ENCODE measurements around the gene ADGRE3. TPM values are rescaled to one million over a fixed set of nuclear protein-coding genes. Genes with fewer than 3 reads are reported as not detected.

Gene ADGRE3
- polyA plus RNA-seq, 2 of the 4 experiments (the other 2 are of a cell fraction), result not detected

- CTCF ChIA-PET, result interaction anchor here (0.7 to 8.3 kb wide), 9 partner anchors 9 to 1269 kb away, joined by 3 to 81 read pairs (median 3); partner anchors contain the start of gene ZNF333
- H3K4me3 ChIP-seq, result peak within 1 kb of the TSS; percentile 85
- H3K27ac ChIP-seq, result peak within 1 kb of the TSS; percentile 85 to 98
- ATAC-seq, result peak; percentile 96
- POLR2A ChIA-PET, result interaction anchor here (0.6 to 1.4 kb wide), 4 partner anchors 10 to 118 kb away, joined by 3 to 5 read pairs (median 3); partner anchors contain the start of gene ZNF333
- DNase-seq (ENCODE audit: low read depth in 1 of 2, low spot score in 1 of 2), result peak; percentile 82 to 96
- H3K4me1 ChIP-seq, result peaks cover 6% of the 10 kb centered on the region; the same call in 1 of the 3 replicates
- H3K9me3 ChIP-seq, result no peaks in the 10 kb centered on the region
- no peak for FAIRE-seq
- H3K4me2 ChIP-seq, result peak within 1 kb of the TSS; percentile 77
- peak; percentile 64 for TF ChIP-seq PHF8 (IDR thresholded peaks at IDR 0.05; ENCODE audit: borderline replicate concordance, low read depth)
- peak; percentile 55 for TF ChIP-seq CTCF (IDR thresholded peaks at IDR 0.05)
- TF ChIP-seq TP53 (CRISPR knock-in tag; IDR thresholded peaks at IDR 0.05), result no peak
- TF ChIP-seq RAD21 (conservative IDR thresholded peaks at IDR 0.05 in 1 of 2, IDR thresholded peaks at IDR 0.05 in 1 of 2), result 0 out of 5 replicates have a peak, but pooled peaks of 1 of the 2 experiments have one; percentile 3
- TF ChIP-seq CBX2 (IDR thresholded peaks at IDR 0.05; ENCODE audit: borderline replicate concordance, low read depth), result no peak
- 0 out of 2 replicates have a peak, but pooled peaks have one; percentile 48 for TF ChIP-seq KDM5A (IDR thresholded peaks at IDR 0.05)
- no peak for TF ChIP-seq ELK1 (IDR thresholded peaks at IDR 0.05; ENCODE audit: low read depth, low read length)
- peak; percentile 49 for TF ChIP-seq POLR2A (IDR thresholded peaks at IDR 0.05; ENCODE audit: low read length)
- TF ChIP-seq POLR2AphosphoS2 (conservative IDR thresholded peaks at IDR 0.05; ENCODE audit: low read length), result no peak
- peak in 1 of 2 experiments; percentile 78; a peak in 3 of 5 replicates for TF ChIP-seq JUN (IDR thresholded peaks at IDR 0.05)
- peak; percentile 30; the same call in 1 of the 3 replicates for TF ChIP-seq SMC3 (IDR thresholded peaks at IDR 0.05)
- TF ChIP-seq MAX (IDR thresholded peaks at IDR 0.05), result peak; percentile 78
- no peak for TF ChIP-seq RCOR1 (IDR thresholded peaks at IDR 0.05; ENCODE audit: low read depth, low read length)
- WGBS (ENCODE audit: missing lambda C conversion rate), result 2% methylated on average over 10 of the region's 40 CpGs
These were observed 102.8 kb downstream of the ADGRE3 start, which contains the start of gene NDUFB7 for GRCh38 chr19:14571695-14572490. TSS of gene NDUFB7 (minus strand) at chr19:14572066. CDS start at chr19:14572000, 66 bp downstream.

GRCh38 chr19:14570864-14571527 is 103.6 kb downstream of the ADGRE3 start:
- POLR2A ChIA-PET, result interaction anchor here (1.4 kb wide), 1 partner anchor 9 kb away, joined by 3 read pairs; no protein-coding TSS in a partner anchor
- DNase-seq (ENCODE audit: low read depth in 1 of 2, low spot score in 1 of 2) (no peak), FAIRE-seq (no peak), ATAC-seq (no peak)
- 35% methylated on average over 18 of the region's 22 CpGs for WGBS (ENCODE audit: missing lambda C conversion rate)
- CTCF ChIA-PET, result interaction anchor here (0.7 to 8.3 kb wide), 5 partner anchors 8 to 1270 kb away, joined by 3 to 81 read pairs (median 7); partner anchors contain the start of gene ZNF333
- Histone ChIP-seq H3K9me3 (no peaks in the 10 kb centered on the region), H3K4me2 (peak overlapping the region; percentile 77), H3K4me3 (peak overlapping the region; percentile 85), H3K27ac (peak overlapping the region; percentile 85 to 98), H3K4me1 (peaks cover 6% of the 10 kb centered on the region; the same call in 1 of the 3 replicates)
- TF ChIP-seq CBX2 (IDR thresholded peaks at IDR 0.05; ENCODE audit: borderline replicate concordance, low read depth) (no peak), RCOR1 (IDR thresholded peaks at IDR 0.05; ENCODE audit: low read depth, low read length) (no peak), SMC3 (IDR thresholded peaks at IDR 0.05) (no peak), BHLHE40 (IDR thresholded peaks at IDR 0.05; ENCODE audit: low read depth, low read length) (no peak), RFX5 (IDR thresholded peaks at IDR 0.05) (no peak), ZNF302 (CRISPR knock-in tag; IDR thresholded peaks at IDR 0.05) (no peak), HDAC2 (IDR thresholded peaks at IDR 0.05) (no peak), MAX (IDR thresholded peaks at IDR 0.05) (no peak), KDM1A (IDR thresholded peaks at IDR 0.05; ENCODE audit: low read depth) (no peak), KDM5A (IDR thresholded peaks at IDR 0.05) (no peak), RAD21 (conservative IDR thresholded peaks at IDR 0.05 in 1 of 2, IDR thresholded peaks at IDR 0.05 in 1 of 2) (no peak), EP300 (IDR thresholded peaks at IDR 0.05) (no peak), SREBF2 (IDR thresholded peaks at IDR 0.05) (no peak), NPAS2 (CRISPR knock-in tag; IDR thresholded peaks at IDR 0.05; ENCODE audit: borderline replicate concordance) (no peak), MAFK (IDR thresholded peaks at IDR 0.05; ENCODE audit: partially characterized antibody) (no peak)
